GM12891 (cell line): Measurements from ENCODE around the gene ST3GAL6.
"Not testable (repeated sequence)": the region's sequence is repeated elsewhere in the genome, so short reads cannot be mapped to it uniquely, and the experiment has no call there.

Source experiments
- PAX5 ChIP-seq: IDR thresholded peaks from 2 replicates; pipeline ENCODE4 v1.6.1; 2011; ENCODE audit warnings: low read length, moderate library complexity, mild to moderate bottlenecking; ENCODE audit not compliant: insufficient read depth, severe bottlenecking
- POLR2A ChIP-seq: IDR thresholded peaks from 2 replicates; pipeline ENCODE4 v1.6.1; 2011; ENCODE audit warnings: low read depth, low read length, control low read depth
- POLR2AphosphoS5 ChIP-seq: IDR thresholded peaks from 2 replicates; pipeline ENCODE4 v1.6.1; 2011; ENCODE audit warnings: low read depth, low read length, control low read depth
- POU2F2 ChIP-seq: IDR thresholded peaks from 2 replicates; pipeline ENCODE4 v1.6.1; 2011; ENCODE audit warnings: low read depth, mild to moderate bottlenecking, control low read depth, low read length, moderate library complexity
- SPI1 ChIP-seq: IDR thresholded peaks from 2 replicates; pipeline ENCODE4 v1.6.1; 2011; ENCODE audit warnings: low read depth, low read length, control low read depth
- TAF1 ChIP-seq: IDR thresholded peaks from 2 replicates; pipeline ENCODE4 v1.6.1; 2011; ENCODE audit warnings: low read depth, low read length, control low read depth

DNA sequence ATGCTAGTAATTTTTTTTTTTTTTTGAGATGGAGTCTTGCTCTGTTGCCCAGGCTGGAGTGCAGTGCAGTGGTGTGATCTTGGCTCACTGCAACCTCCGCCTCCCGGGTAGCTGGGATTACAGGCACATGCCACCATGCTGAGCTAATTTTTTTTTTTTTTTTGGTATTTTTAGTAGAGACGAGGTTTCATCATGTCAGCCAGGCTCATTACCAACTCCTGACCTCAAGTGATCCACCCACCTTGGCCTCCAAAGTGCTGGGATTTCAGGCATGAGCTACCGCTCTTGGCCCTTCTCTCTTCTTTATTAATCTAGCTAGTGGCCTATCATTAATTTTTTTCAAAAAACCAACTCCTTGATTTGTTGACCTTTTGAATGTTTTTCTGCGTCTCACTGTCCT lies 67.9 kb downstream of the ST3GAL6 start:
- not testable (repeated sequence) for TF ChIP-seq POLR2A, PAX5, TAF1, POLR2AphosphoS5, SPI1, POU2F2
